Putamen (tissue), 1 donor: ENCODE results near the gene GNAZ.

Experiments used
- DNase-seq: peaks from one replicate; pipeline ENCODE4 v3.0.0-alpha.2; 2016; ENCODE audit warnings: low spot score

The GNAZ gene

GRCh38 chr22:23119494-23120414, 49.4 kb downstream of the GNAZ start:
- no peak for DNase-seq

DNA sequence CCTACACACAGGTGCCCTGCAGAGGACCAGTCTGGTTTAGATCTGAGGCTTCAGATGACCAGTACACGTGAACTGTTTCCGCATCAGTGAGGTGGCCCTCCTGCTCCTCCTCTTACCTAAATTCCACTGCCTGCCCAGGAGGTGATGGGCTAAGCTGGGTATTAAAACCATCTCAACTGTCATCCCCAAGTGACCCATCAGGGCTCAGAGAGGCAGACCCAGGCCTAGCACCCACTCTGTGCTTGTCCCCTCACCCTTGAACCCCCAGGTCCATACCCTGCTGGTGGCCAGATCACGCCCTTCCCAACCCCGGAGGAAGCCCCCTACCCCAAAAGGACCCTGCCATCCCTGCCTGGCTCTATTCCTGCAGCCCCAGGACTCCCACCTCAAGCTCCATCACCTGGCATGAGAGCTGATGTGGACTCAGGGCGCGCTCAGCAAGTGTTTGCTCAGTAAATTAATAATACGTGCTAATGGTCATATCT, 50.1 kb downstream of the GNAZ start:
- no peak for DNase-seq

GRCh38 chr22:23121000-23121421, 50.7 kb downstream of the GNAZ start:
- no peak for DNase-seq

GRCh38 chr22:23121424-23121823, 51.1 kb downstream of the GNAZ start:
- DNase-seq = no peak

DNA sequence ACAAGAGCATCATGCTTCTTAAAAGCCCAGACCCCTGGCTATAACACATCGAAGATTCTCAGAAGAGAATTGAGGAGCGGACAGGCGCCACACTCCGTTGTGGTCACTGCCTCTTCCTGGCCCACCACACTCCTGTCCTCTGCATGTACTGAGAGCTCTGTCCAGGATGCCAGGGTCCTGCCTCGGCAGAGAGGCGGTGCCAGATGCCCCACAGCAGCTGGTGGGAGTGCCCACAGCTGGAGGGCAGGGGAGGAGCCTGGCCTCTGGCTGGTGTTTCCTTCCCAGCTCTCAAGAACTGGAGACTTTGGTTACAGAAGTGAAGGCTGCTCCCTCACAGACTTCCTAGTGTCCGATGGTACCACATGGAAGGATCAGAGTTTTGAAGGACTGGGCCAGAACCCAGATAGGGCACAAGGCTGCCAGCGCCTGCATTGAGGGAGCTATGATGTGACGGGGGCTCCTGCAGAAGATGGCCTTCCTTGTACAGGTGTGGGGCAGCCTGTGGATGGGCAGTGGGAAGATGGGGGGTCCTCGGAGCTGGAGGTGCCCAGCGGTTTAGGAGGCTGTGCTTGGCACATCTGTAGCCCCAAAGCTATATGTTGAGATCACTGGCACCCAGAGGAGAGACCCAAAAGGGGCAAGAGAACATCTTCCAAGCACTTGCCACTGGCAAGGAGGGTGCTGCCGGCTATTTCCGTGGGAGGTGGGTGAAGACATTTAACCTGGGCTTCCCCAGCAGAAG, 52.1 kb downstream of the GNAZ start:
- no peak for DNase-seq

GRCh38 chr22:23122992-23123803, 52.9 kb downstream of the GNAZ start:
- DNase-seq = no peak

- DNase-seq = no peak
Observed at GRCh38 chr22:23123804-23124254, 53.5 kb downstream of the GNAZ start.

DNA sequence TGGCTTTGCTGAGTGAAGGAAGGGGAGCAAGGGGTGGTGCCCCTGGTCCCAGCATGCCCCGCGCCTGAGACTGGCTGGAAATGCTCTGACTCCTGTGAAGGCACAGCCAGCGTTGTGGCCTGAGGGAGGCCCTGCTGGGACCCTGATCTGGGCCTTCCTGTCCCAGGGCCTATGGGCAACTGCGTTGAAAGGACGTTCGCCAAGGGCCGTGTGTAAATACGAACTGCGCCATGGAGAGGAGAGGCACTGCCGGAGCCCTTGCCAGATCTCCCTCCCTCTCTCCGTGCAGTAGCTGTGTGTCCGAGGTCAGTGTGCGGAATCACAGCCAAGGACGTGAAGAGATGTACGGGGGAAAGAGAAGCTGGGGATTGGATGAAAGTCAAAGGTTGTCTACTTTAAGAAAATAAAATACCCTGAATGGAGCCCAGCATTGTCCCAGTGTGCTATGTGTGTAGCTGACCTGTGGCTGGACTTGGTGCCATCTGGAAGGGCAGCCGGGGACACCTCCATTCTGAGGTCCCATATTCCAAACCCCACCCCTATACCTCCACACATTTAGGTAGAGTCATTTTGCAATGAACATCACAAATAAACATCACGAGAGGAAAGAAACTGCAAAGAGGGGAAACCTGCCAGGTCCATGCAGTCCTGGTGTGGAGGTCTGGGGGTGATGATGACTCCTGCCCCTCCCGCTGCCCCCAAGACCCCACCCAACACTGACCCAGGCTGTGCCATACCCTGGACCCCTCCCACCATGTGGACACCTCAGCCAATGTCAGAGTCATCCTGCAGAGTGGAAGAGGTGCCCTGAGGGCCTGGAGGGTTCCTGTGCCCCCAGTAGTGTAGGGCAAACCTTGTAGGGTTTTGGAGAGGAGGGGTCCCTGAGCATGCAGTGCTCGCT, 54.5 kb downstream of the GNAZ start:
- no peak for DNase-seq

GRCh38 chr22:23125512-23126103, 55.3 kb downstream of the GNAZ start:
- no peak for DNase-seq

GRCh38 chr22:23126165-23127054, 56.1 kb downstream of the GNAZ start:
- no peak for DNase-seq

DNA sequence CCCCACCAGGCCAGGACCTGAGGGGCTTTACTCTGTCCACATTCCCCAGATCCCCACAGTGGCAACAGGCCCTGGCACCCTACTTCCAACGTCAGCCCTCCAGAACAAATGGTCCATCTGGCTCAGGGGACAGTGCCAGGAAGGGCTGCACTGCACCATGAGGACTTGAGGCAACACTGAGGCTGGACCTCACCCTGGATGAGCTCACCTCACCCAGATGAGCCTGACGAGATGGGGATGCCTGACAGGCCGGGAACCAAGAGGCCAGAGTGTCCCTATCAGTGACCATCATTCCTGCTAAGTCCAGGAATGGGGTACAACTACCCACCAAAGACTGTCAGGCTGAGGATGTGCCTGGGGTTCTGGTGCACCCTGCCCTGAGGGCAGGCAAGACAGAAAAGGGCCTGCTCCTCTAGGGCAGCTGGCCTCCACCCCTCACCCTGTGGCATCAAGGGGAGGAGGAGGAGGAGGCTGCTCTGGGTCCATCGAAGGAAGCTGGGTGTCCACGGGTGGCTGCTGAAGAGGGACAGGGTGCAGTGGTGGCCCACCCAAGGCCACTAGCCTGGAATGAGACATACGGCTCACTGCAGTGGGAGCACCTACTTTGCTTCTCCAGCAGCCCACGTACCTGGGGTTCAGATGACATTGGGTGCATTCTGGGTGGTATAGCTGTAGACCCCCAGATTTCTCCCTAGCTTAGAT, 56.9 kb downstream of the GNAZ start:
- no peak for DNase-seq

- no peak for DNase-seq
Observed at GRCh38 chr22:23127788-23128187, 57.5 kb downstream of the GNAZ start.

DNA sequence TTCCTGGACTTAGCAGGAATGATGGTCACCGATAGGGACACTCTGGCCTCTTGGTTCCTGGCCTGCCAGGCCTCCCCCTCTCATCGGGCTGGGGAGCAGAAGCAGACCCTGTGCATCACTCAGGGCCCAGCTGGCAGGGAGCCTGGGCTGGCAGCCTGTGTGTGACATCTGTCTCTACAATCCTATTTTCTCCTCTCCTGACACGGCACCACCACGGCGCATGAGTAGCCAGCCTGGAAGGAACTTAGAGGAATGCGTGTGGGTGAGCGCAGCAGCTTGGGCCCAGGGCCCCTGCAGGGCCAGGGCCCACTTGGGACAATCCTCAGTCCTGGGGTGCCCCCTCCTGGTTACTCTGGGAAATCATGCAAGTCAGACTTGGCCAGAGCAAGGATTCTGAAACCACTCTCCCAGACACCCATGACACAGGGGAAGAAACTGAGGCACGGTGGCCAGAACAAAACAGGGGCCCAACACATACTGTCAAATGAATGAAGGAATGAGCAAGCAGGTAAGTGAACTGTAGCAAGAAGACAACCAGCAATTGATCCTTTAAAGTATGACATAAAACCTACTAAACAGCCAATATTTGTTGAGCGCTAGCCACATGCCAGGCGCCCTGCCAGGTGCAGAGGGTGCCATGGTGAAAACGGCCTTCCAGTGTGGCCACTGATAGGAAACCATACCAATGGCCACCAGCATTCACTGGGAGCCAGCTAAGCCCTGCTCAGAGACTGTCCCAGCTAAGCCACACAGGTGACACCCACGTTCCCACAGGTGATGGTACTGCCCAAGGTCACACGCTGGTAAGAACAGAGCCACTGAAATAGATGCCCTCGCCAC, 58.2 kb downstream of the GNAZ start:
- DNase-seq = peak; percentile 85

- DNase-seq = no peak
Observed at GRCh38 chr22:23129149-23129548, 58.8 kb downstream of the GNAZ start.

- no peak for DNase-seq
Observed at GRCh38 chr22:23130697-23131096, 60.4 kb downstream of the GNAZ start.

DNA sequence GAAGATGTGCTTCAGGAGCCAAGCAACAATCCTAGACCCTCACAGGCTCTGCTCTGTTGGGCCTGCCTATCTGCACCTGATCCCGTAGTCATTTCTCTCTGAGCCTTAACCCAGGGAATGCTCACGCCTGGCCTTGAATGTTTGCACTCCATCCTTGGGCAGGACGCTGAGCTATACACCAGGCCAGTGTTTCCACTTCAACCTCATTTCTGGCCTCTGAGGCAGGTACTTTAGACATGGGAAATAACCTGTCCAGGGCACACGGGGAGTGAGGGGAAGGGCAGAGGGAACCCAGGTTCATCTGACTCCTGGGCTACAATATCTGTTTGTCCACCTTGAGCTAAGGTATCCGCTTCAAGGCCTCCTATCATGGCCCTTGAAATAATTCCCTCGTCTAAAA, 61.6 kb downstream of the GNAZ start:
- no peak for DNase-seq

- no peak for DNase-seq
Observed at GRCh38 chr22:23132376-23133091, 62.2 kb downstream of the GNAZ start.
